Stimulated activated naive CD4-positive, alpha-beta T cell treated with Interleukin-2 at 50 U/mL for 16 hours (primary cell): Measurements from ENCODE around the gene PABPC5.

Experiments
- DNase-seq: peaks from one replicate; lab custom pipeline; 2025; lab: John Stamatoyannopoulos, UW

The PABPC5 gene

DNA sequence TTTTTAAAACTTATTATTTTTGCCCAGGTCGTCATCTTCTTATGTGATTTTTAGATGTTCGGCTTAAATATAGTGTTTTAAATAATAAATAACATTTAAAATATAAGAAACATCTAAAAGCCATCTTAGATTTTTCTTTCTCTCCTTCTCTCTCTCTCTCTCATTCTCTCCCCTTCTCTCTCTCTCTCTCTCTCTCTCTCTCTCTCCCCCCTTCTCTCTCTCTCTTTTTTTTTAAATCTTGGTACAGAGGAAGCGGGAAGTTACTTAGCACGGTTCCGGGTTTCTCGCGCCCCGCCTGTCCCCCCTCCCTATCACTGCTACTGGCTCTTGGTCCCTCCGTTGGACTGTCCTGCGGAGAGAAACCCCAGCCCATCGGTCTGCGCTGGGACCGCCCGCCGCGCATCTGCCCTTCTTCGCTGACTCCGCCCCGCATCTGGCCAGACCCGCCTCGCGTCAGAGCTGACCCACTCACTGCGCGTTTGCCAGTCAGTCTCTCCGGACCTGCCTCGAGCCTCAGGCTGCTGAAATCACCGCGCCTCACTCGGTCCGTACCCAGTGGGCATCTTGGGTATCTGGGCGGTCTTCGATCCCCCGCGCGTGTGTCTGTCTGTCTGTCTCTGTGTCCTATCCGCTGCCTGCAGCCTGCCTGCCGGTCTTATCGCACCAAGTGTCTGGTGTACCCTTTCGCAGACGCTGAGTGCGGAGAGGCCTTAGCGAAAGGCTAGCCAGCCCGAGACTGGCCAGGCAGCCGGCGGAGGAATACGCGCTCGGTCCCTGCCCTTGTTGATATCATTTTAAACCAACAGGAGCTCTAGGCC, at the start of gene PABPC5:
PABPC5 (plus strand) TSS at position 489 of the 818 bp plus-strand sequence. CDS start 739 bp downstream, outside the sequence.
- DNase-seq = no peak

DNA sequence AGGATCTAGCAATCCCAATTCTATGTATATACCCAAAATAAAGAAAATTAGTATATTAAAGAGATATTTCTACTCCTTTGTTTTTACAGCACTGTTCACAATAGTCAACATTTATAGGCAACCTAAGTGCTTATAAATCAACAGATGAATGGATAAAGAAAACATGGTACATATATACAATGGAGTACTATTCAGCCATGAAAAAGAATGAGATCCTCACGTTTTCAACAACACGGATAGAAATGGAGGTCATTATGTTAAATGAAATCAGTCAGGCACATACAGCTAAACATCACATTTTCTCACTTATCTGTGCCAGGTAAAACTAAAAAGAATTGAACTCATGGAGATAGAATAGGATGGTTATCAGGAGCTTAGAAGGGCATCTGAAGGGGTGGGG, 45.6 kb upstream of the PABPC5 start:
- DNase-seq = no peak

- DNase-seq = no peak
These were observed 19.9 kb upstream of the PABPC5 start for GRCh38 chrX:91414713-91415112.

DNA sequence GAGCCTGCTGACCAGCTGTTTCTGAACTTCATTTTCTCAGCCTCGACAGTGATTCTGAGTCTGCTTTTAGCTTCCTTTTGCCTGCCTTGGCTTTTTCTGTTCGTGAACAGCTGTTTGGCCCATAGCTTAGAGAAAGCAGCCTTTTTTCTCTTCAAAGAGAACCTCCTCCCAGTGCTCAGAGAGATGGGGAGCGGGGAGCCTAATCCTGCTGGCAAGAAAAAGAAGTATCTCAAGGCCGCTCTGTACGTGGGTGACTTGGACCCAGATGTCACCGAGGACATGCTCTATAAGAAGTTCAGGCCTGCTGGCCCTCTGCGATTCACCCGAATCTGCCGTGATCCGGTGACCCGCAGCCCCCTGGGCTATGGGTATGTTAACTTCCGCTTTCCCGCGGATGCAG, 756 bp downstream of the PABPC5 start:
- no peak for DNase-seq
